GM12878 (cell line): ENCODE measurements around the gene SEMA3B. TPM values are rescaled to one million over a fixed set of nuclear protein-coding genes. Genes with fewer than 3 reads are reported as not detected.

Experiments
- CHD1 ChIP-seq: IDR thresholded peaks from 2 replicates; pipeline ENCODE4 v1.6.1; 2012; ENCODE audit warnings: low read depth, low read length, improper control_type of control experiment
- CHD4 ChIP-seq: fragments of 200-600 bp; sonication (generic); IDR thresholded peaks from 2 replicates; pipeline ENCODE4 v1.6.1; 2016; ENCODE audit warnings: mild to moderate bottlenecking
- FOXM1 ChIP-seq: IDR thresholded peaks from 2 replicates; pipeline ENCODE4 v1.6.1; 2012; ENCODE audit warnings: low read depth, mild to moderate bottlenecking, inconsistent platforms, low read length, moderate library complexity
- GATAD2B ChIP-seq: fragments of 450-650 bp; conservative IDR thresholded peaks from 2 replicates; pipeline ENCODE4 v1.6.1; 2017; ENCODE audit warnings: low read depth, mild to moderate bottlenecking, moderate library complexity
- HDAC2 ChIP-seq: fragments of 200-600 bp; sonication (generic); IDR thresholded peaks from 2 replicates; pipeline ENCODE4 v1.6.1; 2017
- HDAC6 ChIP-seq: fragments of 200-600 bp; sonication (generic); IDR thresholded peaks from one replicate; pipeline ENCODE4 v1.8.0; 2017; ENCODE audit warnings: antibody characterized with exemption; ENCODE audit not compliant: unreplicated experiment
- ZNF622 ChIP-seq: fragments of 450-650 bp; IDR thresholded peaks from 2 replicates; pipeline ENCODE4 v1.6.1; 2017; ENCODE audit warnings: mild to moderate bottlenecking, inconsistent platforms
- ZZZ3 ChIP-seq: IDR thresholded peaks from 2 replicates; pipeline ENCODE4 v1.6.1; 2011; ENCODE audit warnings: low read depth; ENCODE audit not compliant: control insufficient read depth, insufficient read length
- polyA plus RNA-seq, 11 experiments: library from polyadenylated mRNA; depleted of rRNA in 4 of 11; unstranded in 6 of 11; stranded (reverse) in 5 of 11; fragments of >200 nt; fragmentation: Nextera tagmentation in 4 of 11; fragmentation: Illumina TruSeq in 1 of 11; extraction: Ambion mirVana in 4 of 11; extraction: Trizol in 1 of 11; gene quantifications; 1 replicate in 1 of 11; 2 replicates in 10 of 11; pipeline versions ENCODE4 v1.2.1 to v1.2.3, GENCODE V29; 2011 to 2016; ENCODE audit warnings: inconsistent platforms in 2 of 11, missing spikeins in 2 of 11, low read depth in 1 of 11
- total RNA-seq, 4 experiments: library from RNA; depleted of rRNA in 3 of 4; stranded (reverse); fragments of >200 nt in 3 of 4; fragmentation: Illumina TruSeq in 1 of 4; extraction: Trizol in 1 of 4; gene quantifications; 2 replicates each; pipeline versions ENCODE4 v1.2.1 to v1.2.3, GENCODE V29; 2013 to 2021
- TF ChIP-seq, protein P1 (sequence below): IDR thresholded peaks from 2 replicates; pipeline ENCODE4 v1.6.1; 2011; ENCODE audit warnings: borderline replicate concordance, low read depth, mild to moderate bottlenecking, moderate library complexity, mixed read lengths, low read length; ENCODE audit not compliant: insufficient read depth; ENCODE audit errors: extremely low read length
- TF ChIP-seq, protein P2 (sequence below): fragments of 150-350 bp; IDR thresholded peaks from 2 replicates; pipeline ENCODE4 v1.6.1; 2014; ENCODE audit warnings: mild to moderate bottlenecking, low read depth, low read length
- TF ChIP-seq, protein P3 (sequence below): fragments of 450-650 bp; IDR thresholded peaks from 2 replicates; pipeline ENCODE4 v1.6.1; 2016; ENCODE audit warnings: mild to moderate bottlenecking

SEMA3B gene
- total and polyA plus RNA-seq, 10 of the 15 experiments (the other 5 are each of a cell fraction or from before 2014, with no cell fraction given), result 0.06 to 0.59 (median 0.14) TPM; not detected in 2

DNA sequence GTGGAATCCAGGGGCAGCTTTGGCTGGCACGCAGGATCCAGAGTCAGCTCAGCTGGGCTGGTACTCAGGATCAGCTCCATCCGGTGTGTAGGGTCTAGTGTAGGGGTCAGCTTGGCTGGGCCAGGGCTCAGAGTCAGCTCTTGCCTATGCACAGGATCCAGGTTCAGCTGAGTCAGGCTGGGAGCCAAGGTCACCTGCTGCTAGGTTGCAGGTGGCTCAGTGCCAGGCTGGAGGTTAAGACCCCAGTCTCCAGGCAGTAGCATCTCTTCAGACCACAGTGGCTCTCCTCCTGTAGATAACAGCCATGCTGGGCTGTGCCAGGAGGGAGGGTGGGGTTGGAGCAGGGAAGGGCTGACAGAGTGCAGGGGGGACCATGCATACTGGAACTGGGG lies 28.4 kb downstream of the SEMA3B start (continued):
- TF ChIP-seq ZNF622, result no peak
- no peak for TF ChIP-seq GATAD2B
- TF ChIP-seq CHD4, result no peak
- TF ChIP-seq HDAC6, result no peak
- TF ChIP-seq, protein P1, sequence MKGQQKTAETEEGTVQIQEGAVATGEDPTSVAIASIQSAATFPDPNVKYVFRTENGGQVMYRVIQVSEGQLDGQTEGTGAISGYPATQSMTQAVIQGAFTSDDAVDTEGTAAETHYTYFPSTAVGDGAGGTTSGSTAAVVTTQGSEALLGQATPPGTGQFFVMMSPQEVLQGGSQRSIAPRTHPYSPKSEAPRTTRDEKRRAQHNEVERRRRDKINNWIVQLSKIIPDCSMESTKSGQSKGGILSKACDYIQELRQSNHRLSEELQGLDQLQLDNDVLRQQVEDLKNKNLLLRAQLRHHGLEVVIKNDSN, result no peak
- no peak for TF ChIP-seq ZZZ3
- no peak for TF ChIP-seq CHD1
- TF ChIP-seq FOXM1, result no peak
- TF ChIP-seq, protein P2, sequence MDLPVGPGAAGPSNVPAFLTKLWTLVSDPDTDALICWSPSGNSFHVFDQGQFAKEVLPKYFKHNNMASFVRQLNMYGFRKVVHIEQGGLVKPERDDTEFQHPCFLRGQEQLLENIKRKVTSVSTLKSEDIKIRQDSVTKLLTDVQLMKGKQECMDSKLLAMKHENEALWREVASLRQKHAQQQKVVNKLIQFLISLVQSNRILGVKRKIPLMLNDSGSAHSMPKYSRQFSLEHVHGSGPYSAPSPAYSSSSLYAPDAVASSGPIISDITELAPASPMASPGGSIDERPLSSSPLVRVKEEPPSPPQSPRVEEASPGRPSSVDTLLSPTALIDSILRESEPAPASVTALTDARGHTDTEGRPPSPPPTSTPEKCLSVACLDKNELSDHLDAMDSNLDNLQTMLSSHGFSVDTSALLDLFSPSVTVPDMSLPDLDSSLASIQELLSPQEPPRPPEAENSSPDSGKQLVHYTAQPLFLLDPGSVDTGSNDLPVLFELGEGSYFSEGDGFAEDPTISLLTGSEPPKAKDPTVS, result no peak
- TF ChIP-seq, protein P3, sequence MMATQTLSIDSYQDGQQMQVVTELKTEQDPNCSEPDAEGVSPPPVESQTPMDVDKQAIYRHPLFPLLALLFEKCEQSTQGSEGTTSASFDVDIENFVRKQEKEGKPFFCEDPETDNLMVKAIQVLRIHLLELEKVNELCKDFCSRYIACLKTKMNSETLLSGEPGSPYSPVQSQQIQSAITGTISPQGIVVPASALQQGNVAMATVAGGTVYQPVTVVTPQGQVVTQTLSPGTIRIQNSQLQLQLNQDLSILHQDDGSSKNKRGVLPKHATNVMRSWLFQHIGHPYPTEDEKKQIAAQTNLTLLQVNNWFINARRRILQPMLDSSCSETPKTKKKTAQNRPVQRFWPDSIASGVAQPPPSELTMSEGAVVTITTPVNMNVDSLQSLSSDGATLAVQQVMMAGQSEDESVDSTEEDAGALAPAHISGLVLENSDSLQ, result no peak
- TF ChIP-seq HDAC2, result no peak
